Measurements from ENCODE around the gene NKX2-2.

GRCh38 chr20:21499641-21500040, 14.2 kb downstream of the NKX2-2 start:
- TF ChIP-seq CTCF (IDR thresholded peaks at IDR 0.05) (no peak), EP300 (IDR thresholded peaks at IDR 0.05) (no peak), POLR2AphosphoS5 (IDR thresholded peaks at IDR 0.05) (no peak), POLR2A (IDR thresholded peaks at IDR 0.05; ENCODE audit: low read depth) (no peak)
